IPS-20b (cell line): Measurements from ENCODE around the gene OR6C68.
"Not testable (repeated sequence)": the region's sequence is repeated elsewhere in the genome, so short reads cannot be mapped to it uniquely, and the experiment has no call there.

Experiments used
- H3K27ac ChIP-seq: one replicate; pipeline ENCODE4 v1.5.1; 2013; ENCODE audit warnings: low read length
- H3K27me3 ChIP-seq: 2 replicates; pipeline ENCODE4 v1.6.1; 2013; ENCODE audit warnings: mild to moderate bottlenecking, low read length, inconsistent platforms; ENCODE audit not compliant: insufficient read depth
- H3K36me3 ChIP-seq: 2 replicates; pipeline ENCODE4 v1.6.1; 2013; ENCODE audit warnings: low read depth, mild to moderate bottlenecking, inconsistent platforms, low read length, moderate library complexity; ENCODE audit not compliant: insufficient read depth
- H3K4me1 ChIP-seq: 2 replicates; pipeline ENCODE4 v1.6.1; 2013; ENCODE audit warnings: mild to moderate bottlenecking, control low read depth, inconsistent platforms, low read length, moderate library complexity; ENCODE audit not compliant: insufficient read depth
- H3K4me3 ChIP-seq: 2 replicates; pipeline ENCODE4 v1.5.1; 2013; ENCODE audit warnings: mild to moderate bottlenecking, low read length, inconsistent platforms
- H3K9ac ChIP-seq: 2 replicates; pipeline ENCODE4 v1.6.1; 2013; ENCODE audit warnings: low read depth, mild to moderate bottlenecking, inconsistent platforms, low read length, moderate library complexity
- H3K9me3 ChIP-seq: 2 replicates; pipeline ENCODE4 v1.6.1; 2013; ENCODE audit warnings: mild to moderate bottlenecking, low read depth, low read length, inconsistent platforms; ENCODE audit not compliant: insufficient read depth

OR6C68 gene

DNA sequence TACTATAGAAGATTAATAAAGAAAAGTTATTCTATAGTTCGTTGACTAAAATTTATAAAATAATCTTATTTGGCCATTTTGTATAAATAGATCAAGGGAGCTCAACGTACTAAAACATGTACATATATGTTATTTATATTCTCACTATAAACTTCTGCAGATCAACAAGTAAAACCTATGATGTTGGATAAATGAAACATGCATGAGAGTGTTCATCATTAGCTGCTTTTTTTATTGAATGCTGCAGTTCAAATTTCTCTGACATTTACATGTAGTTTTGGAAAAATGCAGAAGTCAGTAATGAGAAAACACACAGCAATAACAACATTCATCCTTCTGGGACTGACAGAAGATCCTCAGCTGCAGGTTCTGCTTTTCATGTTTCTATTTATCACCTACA is at the start of gene OR6C68:
Gene OR6C68, plus strand, starts transcription at position 301 of the 400 bp plus-strand sequence. Its CDS starts 0 bp downstream, at position 301.
- Histone ChIP-seq H3K4me3 (no peak within 1 kb of the TSS), H3K27ac (no peak within 1 kb of the TSS), H3K4me1 (no peaks in the 10 kb centered on the region), H3K9me3 (no peaks in the 10 kb centered on the region), H3K9ac (no peak within 1 kb of the TSS), H3K36me3 (no peaks in the 10 kb centered on the region), H3K27me3 (no peaks in the 10 kb centered on the region)

DNA sequence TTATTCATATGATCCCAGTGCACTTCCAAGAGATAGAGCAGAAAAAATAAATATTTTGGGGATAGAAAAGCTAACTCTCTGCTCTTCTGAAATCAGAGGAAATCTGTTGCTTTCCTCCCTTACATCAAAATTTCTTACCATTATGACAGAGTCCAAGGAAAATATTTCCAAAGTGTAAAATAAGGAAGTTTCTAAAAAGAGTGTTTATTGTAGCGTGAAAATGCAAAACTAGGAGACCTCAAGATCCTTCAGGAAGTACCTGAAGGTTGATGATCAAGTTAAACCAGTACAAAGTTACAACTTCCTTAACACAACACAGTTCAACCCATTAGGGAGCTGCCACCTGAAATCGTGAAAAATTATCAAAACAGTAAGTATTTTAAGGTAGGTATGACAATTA is 48.4 kb upstream of the OR6C68 start, which contains the start of gene OR6C2:
Gene OR6C2, plus strand, starts transcription at position 301 of the 400 bp plus-strand sequence. CDS start 8,138 bp downstream, outside the sequence.
- Histone ChIP-seq H3K4me1 (no peaks in the 10 kb centered on the region), H3K9ac (no peak within 1 kb of the TSS), H3K4me3 (no peak within 1 kb of the TSS), H3K9me3 (peaks cover 7% of the 10 kb centered on the region; the same call in 1 of the 2 replicates), H3K36me3 (no peaks in the 10 kb centered on the region), H3K27ac (no peak within 1 kb of the TSS), H3K27me3 (no peaks in the 10 kb centered on the region)

DNA sequence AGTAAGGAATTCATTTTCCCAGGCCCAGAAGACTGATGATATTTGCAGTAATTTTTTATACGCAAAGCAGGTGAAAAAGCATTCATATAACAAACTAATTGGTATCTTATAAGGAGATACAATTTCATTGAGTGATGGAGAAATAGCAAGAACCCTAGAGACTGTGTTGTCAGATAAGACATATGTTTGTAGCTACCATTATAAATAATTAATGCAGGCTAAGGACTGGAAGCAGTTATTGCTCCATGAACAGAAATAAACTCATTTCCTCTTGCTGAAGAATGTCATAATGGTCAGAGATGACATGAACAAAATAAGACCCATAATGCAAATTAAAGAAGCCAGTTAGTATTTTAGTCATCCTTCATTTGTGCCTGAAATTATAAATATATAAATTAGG is 46.8 kb upstream of the OR6C68 start:
- Histone ChIP-seq H3K36me3 (no peaks in the 10 kb centered on the region), H3K27ac (no peak overlapping the region), H3K4me1 (no peaks in the 10 kb centered on the region), H3K9me3 (peaks cover 3% of the 10 kb centered on the region; the same call in 1 of the 2 replicates), H3K9ac (no peak overlapping the region), H3K4me3 (no peak overlapping the region), H3K27me3 (no peaks in the 10 kb centered on the region)

DNA sequence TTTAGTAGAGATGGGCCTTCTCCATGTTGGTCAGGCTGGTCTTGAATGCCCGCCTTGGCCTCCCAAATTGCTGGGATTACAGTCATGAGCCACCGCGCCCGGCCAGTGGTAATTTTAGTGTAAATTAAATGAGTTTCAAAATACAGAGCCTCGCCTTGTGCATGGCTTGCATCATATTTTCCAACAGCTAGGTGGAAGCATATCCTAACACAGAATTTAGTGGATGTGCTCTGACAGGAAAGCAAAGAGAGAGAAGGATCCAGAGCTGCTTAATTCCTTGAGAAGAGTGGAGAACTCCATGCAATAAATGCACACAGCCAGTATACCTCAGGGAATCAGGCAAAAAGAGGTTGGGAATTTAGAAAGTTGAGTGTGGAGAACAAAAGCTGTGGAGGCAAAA is 45.9 kb upstream of the OR6C68 start:
- Histone ChIP-seq H3K4me1 (no peaks in the 10 kb centered on the region), H3K4me3 (no peak overlapping the region), H3K27ac (no peak overlapping the region), H3K36me3 (no peaks in the 10 kb centered on the region), H3K9ac (no peak overlapping the region), H3K27me3 (no peaks in the 10 kb centered on the region), H3K9me3 (no peaks in the 10 kb centered on the region; the same call in 1 of the 2 replicates)

DNA sequence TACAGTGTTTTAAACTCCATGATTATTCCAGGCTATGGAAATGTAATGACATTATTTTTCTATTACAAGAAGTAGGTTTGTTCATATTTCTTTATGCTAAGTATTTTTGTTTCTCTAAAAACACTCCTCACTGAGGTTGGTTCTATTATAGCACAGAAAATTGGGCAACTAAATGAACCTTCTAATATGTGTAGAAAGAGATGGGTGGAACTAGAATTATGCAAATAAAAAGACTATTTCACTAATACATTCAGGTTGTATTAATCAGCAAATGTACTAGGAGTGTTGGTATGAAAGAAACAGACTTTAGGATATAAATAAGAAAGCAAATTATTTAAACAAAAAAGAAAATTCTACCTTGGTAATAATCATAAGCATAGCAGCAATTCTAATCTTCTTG is 43.4 kb upstream of the OR6C68 start:
- H3K27me3 ChIP-seq, result no peaks in the 10 kb centered on the region
- no peaks in the 10 kb centered on the region for H3K36me3 ChIP-seq
- no peaks in the 10 kb centered on the region for H3K9me3 ChIP-seq
- no peak overlapping the region for H3K9ac ChIP-seq
- no peaks in the 10 kb centered on the region for H3K4me1 ChIP-seq
- H3K4me3 ChIP-seq, result no peak overlapping the region
- H3K27ac ChIP-seq, result no peak overlapping the region

DNA sequence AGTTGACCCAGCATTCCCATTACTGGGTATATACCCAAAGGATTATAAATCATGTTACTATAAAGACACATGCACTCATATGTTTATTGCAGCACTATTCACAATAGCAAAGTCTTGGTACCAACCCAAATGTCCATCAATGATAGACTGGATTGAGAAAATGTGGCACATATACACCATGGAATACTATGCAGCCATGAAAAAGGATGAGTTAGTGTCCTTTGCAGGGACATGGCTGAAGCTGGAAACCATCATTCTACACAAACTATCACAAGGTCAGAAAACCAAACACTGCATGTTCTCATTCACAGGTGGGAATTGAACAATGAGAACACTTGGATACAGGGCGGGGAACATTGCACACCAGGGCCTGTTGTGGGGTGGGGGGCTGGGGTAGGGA is 27.3 kb upstream of the OR6C68 start:
- not testable (repeated sequence) for H3K27ac ChIP-seq, H3K4me1 ChIP-seq, H3K9ac ChIP-seq, H3K4me3 ChIP-seq, H3K27me3 ChIP-seq, H3K9me3 ChIP-seq, H3K36me3 ChIP-seq

DNA sequence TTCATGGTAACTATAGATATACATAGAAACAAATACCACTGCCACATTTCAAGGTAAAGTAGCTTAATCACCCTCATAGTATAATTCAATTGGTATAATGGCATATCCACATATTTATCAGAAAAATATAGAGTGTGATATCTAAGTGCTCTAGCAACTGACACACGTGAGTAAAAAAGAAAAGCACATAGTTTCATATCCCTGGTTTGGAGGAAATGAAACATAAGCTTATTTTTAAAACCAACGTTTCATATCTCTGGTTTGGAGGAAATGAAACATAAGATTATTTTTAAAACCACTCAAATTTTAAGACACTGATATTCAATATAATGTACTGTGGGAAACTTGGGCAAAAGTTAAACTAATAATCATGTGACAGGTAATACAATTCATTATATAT is 24.3 kb upstream of the OR6C68 start:
- no peaks in the 10 kb centered on the region for H3K27me3 ChIP-seq
- H3K4me3 ChIP-seq, result no peak overlapping the region
- H3K9ac ChIP-seq, result no peak overlapping the region

DNA sequence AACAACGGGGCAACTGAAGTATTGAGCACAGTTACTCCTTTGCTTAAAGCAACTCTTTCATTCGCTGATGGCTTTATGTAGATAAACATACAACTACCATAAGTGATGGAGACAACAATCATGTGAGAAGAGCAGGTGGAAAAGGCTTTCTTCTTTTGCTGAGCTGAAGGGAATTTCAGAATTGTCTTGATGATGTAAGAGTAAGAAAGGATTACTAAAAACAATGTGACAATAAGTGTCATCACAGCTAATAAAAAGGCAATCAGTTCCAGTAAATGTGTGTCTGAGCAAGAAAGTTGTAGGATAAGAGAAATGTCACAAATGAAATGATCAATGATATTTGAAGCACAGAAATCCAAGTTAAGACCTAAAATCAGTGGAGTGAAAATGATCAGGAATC is 22.9 kb upstream of the OR6C68 start:
- Histone ChIP-seq H3K36me3 (no peaks in the 10 kb centered on the region), H3K27ac (no peak overlapping the region), H3K9ac (no peak overlapping the region), H3K9me3 (no peaks in the 10 kb centered on the region), H3K4me1 (no peaks in the 10 kb centered on the region), H3K4me3 (no peak overlapping the region), H3K27me3 (no peaks in the 10 kb centered on the region)

More for the DNA sequence above, 24.3 kb upstream of the OR6C68 start:
- Histone ChIP-seq H3K4me1 (no peaks in the 10 kb centered on the region), H3K36me3 (no peaks in the 10 kb centered on the region), H3K27ac (no peak overlapping the region), H3K9me3 (no peaks in the 10 kb centered on the region)

DNA sequence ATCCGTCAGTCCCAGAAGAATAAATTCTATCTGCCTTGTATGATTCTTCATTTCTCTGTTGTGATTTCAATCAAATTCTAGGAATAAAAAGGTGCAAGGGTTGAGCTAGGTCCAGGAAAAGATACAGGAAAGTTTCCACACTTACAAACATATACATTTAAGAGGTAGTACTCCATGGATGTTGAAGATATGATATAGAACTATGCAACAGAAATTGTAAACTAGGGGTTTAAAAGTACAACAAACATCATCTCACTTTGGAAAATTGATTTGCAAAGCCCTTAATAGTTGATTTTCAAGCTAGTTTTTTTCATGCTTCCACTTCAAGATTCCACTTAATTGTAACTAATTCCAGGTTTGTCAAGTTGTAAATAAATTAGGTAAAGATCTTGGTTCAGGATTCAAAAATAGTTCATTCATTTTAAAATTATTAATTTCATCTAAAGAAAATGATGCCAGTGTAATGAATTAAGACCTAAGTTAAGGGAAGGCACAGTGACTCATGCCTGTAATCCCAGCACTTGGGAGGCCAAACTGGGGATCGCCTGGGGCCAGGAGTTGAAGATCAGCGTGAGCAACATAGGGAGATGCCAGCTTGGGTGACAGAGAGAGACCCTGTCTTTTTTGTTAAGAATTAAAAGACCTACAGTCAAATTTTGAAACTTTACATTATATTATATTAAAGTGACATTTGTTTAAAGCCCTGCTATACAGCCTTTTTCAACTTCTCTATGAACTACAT is 21.9 kb upstream of the OR6C68 start, which contains the start of gene OR6C70:
Gene OR6C70, minus strand, starts transcription at position 51 of the 742 bp plus-strand sequence. Its CDS starts 0 bp downstream, at position 51.
- H3K36me3 ChIP-seq, result no peaks in the 10 kb centered on the region
- H3K4me1 ChIP-seq, result no peaks in the 10 kb centered on the region
- no peaks in the 10 kb centered on the region for H3K27me3 ChIP-seq
- H3K9me3 ChIP-seq, result no peaks in the 10 kb centered on the region
- H3K9ac ChIP-seq, result no peak within 1 kb of the TSS
- H3K27ac ChIP-seq, result no peak within 1 kb of the TSS
- H3K4me3 ChIP-seq, result no peak within 1 kb of the TSS

DNA sequence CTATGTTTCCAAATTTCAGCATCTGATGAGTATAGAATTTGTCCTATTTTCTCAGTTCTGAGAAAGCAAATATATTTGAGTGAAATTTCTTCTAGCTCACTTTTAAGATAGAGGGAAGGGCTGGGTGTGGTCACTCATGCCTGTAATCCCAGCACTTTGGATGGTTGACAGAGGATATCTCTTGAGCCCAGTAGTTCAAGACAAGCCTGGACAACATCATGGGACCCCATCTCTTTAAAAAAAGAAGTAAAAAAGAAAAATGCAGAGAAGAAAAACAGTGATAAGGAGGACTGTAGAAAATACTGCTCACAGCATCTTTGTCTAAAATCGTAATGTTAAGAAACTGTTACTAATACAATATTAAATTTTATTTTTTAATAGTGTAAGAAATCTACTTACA is 19.9 kb upstream of the OR6C68 start:
- Histone ChIP-seq H3K27me3 (no peaks in the 10 kb centered on the region), H3K27ac (no peak overlapping the region), H3K9me3 (no peaks in the 10 kb centered on the region), H3K36me3 (no peaks in the 10 kb centered on the region), H3K4me3 (no peak overlapping the region), H3K4me1 (no peaks in the 10 kb centered on the region), H3K9ac (no peak overlapping the region)

DNA sequence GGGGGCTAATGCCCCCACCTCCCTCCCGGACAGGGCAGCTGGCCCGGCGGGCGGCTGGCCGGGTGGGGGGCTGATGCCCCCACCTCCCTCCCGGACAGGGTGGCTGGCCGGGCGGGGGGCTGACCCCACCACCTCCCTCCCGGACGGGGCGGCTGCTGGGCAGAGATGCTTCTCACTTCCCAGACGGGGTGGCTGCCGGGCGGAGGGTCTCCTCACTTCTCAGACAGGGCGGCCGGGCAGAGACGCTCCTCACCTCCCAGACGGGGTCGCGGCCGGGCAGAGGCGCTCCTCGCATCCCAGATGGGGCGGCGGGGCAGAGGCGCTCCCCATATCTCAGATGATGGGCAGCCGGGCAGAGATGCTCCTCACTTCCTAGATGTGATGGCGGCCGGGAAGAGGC is 13.0 kb upstream of the OR6C68 start:
- not testable (repeated sequence) for H3K9ac ChIP-seq, H3K27ac ChIP-seq, H3K27me3 ChIP-seq, H3K4me1 ChIP-seq, H3K36me3 ChIP-seq, H3K9me3 ChIP-seq, H3K4me3 ChIP-seq

DNA sequence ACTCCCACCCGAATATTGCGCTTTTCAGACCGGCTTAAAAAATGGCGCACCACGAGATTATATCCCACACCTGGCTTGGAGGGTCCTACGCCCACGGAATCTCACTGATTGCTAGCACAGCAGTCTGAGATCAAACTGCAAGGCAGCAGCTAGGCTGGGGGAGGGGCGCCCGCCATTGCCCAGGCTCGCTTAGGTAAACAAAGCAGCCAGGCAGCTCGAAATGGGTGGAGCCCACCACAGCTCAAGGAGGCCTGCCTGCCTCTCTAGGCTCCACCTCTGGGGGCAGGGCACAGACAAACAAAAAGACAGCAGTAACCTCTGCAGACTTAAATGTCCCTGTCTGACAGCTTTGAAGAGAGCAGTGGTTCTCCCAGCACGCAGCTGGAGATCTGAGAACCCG is 7.9 kb upstream of the OR6C68 start:
- H3K9me3 ChIP-seq, H3K27ac ChIP-seq, H3K4me3 ChIP-seq, H3K4me1 ChIP-seq, H3K36me3 ChIP-seq, H3K27me3 ChIP-seq, H3K9ac ChIP-seq: not testable (repeated sequence)
